ENCODE measurements around the gene SLC22A13. TPM values are rescaled to one million over a fixed set of nuclear protein-coding genes. Genes with fewer than 3 reads are reported as not detected.

The SLC22A13 gene
- total RNA-seq, 1 experiment from 2014 or later = 0.33 TPM

DNA sequence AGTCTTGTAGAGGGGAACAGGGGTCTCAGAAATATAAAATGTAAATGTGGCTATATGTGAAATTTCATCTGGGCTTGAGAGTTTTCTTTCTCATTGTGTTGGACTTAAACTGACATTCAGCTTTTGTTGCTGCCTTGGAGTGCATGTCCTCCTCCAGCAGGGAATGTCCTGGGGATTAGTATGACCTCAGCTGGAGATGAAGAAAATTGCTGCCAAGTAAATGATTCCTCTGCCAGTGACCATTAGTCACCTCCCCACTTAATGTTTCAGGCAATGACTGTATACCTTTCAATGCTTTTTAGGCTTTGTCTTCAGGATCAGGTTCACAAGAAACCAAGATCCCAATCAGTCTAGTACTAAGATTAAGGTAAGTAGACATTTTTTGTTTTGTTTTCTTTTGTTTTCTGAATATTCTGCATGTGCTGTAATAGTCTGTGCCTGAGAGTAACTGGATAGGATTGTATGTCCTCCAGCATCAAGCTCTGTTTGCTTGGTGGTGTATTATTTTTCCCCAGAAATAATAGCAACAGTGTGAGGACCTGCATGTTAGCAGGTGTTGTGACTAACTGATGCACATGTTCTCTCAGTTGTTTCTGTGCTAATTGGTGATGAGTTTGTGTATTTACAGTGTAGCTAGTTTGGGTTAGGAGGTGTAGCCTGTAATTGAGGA lies 18.1 kb upstream of the SLC22A13 start:
- no peaks in the 10 kb centered on the region for H3K4me1 ChIP-seq (ENCODE audit: control insufficient read depth, insufficient read depth, low read length)
- H3K36me3 ChIP-seq (ENCODE audit: control insufficient read depth, insufficient read depth, low read length) = peaks cover 20% of the 10 kb centered on the region
- H3K27ac ChIP-seq (ENCODE audit: low read length) = no peak overlapping the region
- H3K9me3 ChIP-seq (ENCODE audit: control insufficient read depth, insufficient read depth, low read depth, low read length) = no peaks in the 10 kb centered on the region
- H3K27me3 ChIP-seq (ENCODE audit: control insufficient read depth, insufficient read depth, low read length) = no peaks in the 10 kb centered on the region
- DNase-seq (ENCODE audit: low read depth, low spot score) (peak; percentile 64), ATAC-seq (peak; percentile 85)
- BruUV-seq (replicated peaks) = no TSS peak
- ChIA-PET CTCF (interaction anchor here (0.6 to 0.7 kb wide), 2 partner anchors 62 to 130 kb away, joined by 3 to 8 read pairs; no protein-coding TSS in a partner anchor), POLR2A (no interaction called here)
- intact Hi-C loops (cut with micrococcal nuclease; ENCODE audit: unreplicated experiment) (no loop called here), in situ Hi-C loops (cut with HindIII; ENCODE audit: low pct_unique_long_range_greater_than_20kb, low sequenced_read_pairs) (no loop called here)
- no peak overlapping the region for H3K4me3 ChIP-seq (ENCODE audit: low read depth in 2 of 2, low read length in 2 of 2)
- TF ChIP-seq REST (IDR thresholded peaks at IDR 0.05; ENCODE audit: insufficient read depth in 1 of 2, low read depth in 2 of 2, low read length in 1 of 2) (no peak), CTCF (IDR thresholded peaks at IDR 0.05) (peak; percentile 19; the same call in 1 of the 2 replicates)

GRCh38 chr3:38250198-38250597 lies 15.4 kb upstream of the SLC22A13 start:
- DNase-seq (ENCODE audit: low read depth, low spot score) = no peak
- POLR2A ChIA-PET = no interaction called here
- no peaks in the 10 kb centered on the region for H3K9me3 ChIP-seq (ENCODE audit: control insufficient read depth, insufficient read depth, low read depth, low read length)
- no peaks in the 10 kb centered on the region for H3K27me3 ChIP-seq (ENCODE audit: control insufficient read depth, insufficient read depth, low read length)
- no peak for ATAC-seq
- no peaks in the 10 kb centered on the region for H3K4me1 ChIP-seq (ENCODE audit: control insufficient read depth, insufficient read depth, low read length)
- no peak overlapping the region for H3K4me3 ChIP-seq (ENCODE audit: low read depth in 2 of 2, low read length in 2 of 2)
- TF ChIP-seq SIN3A (IDR thresholded peaks at IDR 0.05; ENCODE audit: borderline replicate concordance, insufficient read depth, low read depth, low read length) = no peak
- peaks cover 29% of the 10 kb centered on the region for H3K36me3 ChIP-seq (ENCODE audit: control insufficient read depth, insufficient read depth, low read length)
- CTCF ChIA-PET = no interaction called here
- intact Hi-C loops (cut with micrococcal nuclease; ENCODE audit: unreplicated experiment) = no loop called here
- no peak overlapping the region for H3K27ac ChIP-seq (ENCODE audit: low read length)
- in situ Hi-C loops (cut with HindIII; ENCODE audit: low pct_unique_long_range_greater_than_20kb, low sequenced_read_pairs) = no loop called here
- BruUV-seq (replicated peaks) = no TSS peak

DNA sequence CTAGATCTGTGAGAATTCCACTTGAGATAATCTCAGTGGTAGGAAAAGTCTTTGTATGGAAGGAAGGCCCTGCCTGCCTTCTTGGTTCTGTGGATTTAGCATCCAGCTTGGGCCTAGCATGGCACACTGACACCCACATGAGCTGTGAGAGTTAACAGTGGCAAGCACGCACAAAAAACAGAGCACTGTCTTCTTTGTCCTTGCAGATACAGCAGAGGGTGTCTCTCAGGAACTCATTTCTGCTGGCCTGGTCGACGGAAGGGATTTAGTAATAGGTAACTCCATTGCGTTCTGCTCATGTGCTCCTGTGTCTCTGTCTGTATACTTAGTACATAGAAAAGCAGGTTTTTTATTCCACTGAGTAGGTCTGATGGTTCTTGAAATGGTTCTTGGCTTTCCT lies 14.4 kb upstream of the SLC22A13 start:
- ChIA-PET POLR2A (no interaction called here), CTCF (no interaction called here)
- TF ChIP-seq REST (IDR thresholded peaks at IDR 0.05; ENCODE audit: insufficient read depth in 1 of 2, low read depth in 2 of 2, low read length in 1 of 2) = no peak
- TF ChIP-seq CTCF (IDR thresholded peaks at IDR 0.05) = no peak
- no peak for TF ChIP-seq SIN3A (IDR thresholded peaks at IDR 0.05; ENCODE audit: borderline replicate concordance, insufficient read depth, low read depth, low read length)
- TF ChIP-seq TCF7L2 (IDR thresholded peaks at IDR 0.05; ENCODE audit: low read depth, low read length) = no peak
- TF ChIP-seq POLR2AphosphoS5 (IDR thresholded peaks at IDR 0.05; ENCODE audit: low read depth, low read length) = no peak
- in situ Hi-C loops (cut with HindIII; ENCODE audit: low pct_unique_long_range_greater_than_20kb, low sequenced_read_pairs) = no loop called here
- DNase-seq (ENCODE audit: low read depth, low spot score) = no peak
- no peak overlapping the region for H3K4me3 ChIP-seq (ENCODE audit: low read depth in 2 of 2, low read length in 2 of 2)
- peaks cover 29% of the 10 kb centered on the region for H3K36me3 ChIP-seq (ENCODE audit: control insufficient read depth, insufficient read depth, low read length)
- BruUV-seq (replicated peaks) = no TSS peak
- no peaks in the 10 kb centered on the region for H3K27me3 ChIP-seq (ENCODE audit: control insufficient read depth, insufficient read depth, low read length)
- intact Hi-C loops (cut with micrococcal nuclease; ENCODE audit: unreplicated experiment) = no loop called here
- H3K9me3 ChIP-seq (ENCODE audit: control insufficient read depth, insufficient read depth, low read depth, low read length) = no peaks in the 10 kb centered on the region
- H3K27ac ChIP-seq (ENCODE audit: low read length) = no peak overlapping the region
- ATAC-seq = no peak
- H3K4me1 ChIP-seq (ENCODE audit: control insufficient read depth, insufficient read depth, low read length) = no peaks in the 10 kb centered on the region
